ENCODE results near the gene PCBP1.
A peak's percentile ranks its signal among the peaks of the same experiment; 100 is the strongest.
"Not testable (repeated sequence)": the region's sequence is repeated elsewhere in the genome, so short reads cannot be mapped to it uniquely, and the experiment has no call there.

PCBP1 gene

GRCh38 chr2:70083344-70084156 lies 3.7 kb upstream of the PCBP1 start:
- no peak for DNase-seq

DNA sequence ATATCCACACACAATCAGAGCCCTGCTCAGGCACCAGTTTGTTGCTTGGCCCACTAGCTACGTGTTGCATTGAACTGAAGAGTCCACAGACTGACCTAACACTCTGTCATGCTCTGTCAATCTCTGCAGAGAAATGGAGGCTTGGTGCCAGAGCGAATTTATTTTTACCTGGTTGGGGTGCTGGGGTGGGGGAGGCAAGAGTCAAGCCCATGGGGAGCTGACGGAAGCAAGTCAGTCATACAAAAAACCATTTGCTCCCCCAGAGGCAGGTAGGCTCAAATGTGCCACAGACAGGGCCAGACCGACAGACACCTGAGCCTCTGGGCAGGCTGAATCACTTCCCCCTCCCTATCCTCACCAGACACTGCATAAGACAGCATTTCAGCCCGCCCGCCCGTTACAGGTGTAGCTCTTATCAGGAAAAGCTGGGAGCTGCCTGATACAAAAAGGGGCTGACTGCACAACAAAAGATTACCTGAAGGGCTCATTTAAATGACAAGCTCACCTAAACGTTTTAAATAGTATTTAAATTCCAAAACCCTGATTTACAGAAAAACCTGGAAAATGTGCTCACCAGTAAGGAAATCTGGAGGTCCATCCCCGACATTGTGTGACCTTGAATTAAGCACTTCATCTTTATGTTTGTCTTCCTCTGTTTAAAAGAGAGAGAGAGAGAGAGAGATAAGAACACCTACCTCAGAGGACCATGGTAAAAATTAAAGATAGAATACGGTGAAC lies 2.1 kb upstream of the PCBP1 start:
- DNase-seq, result no peak

DNA sequence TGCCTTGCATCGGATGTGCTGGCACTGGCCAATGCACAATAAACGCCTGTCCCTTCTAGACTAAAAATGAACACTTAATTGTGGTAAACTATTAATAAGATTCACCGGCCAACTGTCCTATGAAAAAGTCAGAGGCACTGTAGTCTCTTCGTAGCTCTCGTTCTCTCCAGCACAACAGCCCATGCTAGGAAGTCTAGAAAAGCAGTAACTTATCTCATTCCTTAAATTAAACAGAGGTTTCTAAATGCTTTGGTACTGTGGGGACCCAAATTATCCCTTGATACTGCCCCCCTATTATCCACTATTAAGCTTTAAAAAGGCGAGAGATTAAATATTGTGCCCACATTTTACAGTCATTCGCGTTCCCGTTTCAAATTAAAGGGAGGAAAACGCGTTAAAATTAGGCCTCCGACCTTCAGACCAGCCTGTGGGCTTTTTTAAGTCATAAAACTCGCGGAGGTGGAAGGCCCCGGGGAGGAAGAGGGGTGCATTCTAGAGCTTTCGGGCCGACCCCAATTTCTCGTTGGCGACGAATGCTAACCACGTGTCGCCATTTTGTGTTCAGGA lies 1.5 kb upstream of the PCBP1 start:
- DNase-seq, result peak in 1 of 2 experiments; percentile 25

DNA sequence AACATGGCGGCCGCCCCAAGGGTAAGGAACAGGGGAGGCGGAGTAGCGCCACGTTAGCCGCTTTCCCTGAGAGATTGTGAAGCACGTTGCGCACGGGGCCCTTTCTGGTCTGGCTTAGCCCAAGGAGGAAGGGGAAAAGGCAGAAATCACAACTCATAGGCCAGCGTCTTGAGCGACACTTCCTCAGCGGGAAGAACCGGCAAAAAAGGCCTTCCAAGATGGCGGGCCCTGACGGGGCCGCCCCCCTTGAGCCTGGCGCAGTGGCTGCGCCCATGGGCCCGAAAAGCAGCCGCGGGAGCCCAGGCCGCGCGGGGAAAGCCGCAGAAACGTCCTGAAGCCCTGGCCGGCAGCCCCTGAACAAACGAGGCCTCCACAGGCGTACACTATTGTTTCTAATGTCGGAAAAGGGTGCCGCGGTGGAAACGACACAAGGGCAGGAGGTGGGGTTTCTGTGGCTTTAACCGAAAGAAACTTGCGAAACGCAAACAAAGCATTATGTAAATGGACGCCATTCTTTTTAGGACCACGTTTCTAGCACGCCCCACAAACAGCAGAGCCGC lies 919 bp upstream of the PCBP1 start:
- DNase-seq, result peak; percentile 80 to 81

DNA sequence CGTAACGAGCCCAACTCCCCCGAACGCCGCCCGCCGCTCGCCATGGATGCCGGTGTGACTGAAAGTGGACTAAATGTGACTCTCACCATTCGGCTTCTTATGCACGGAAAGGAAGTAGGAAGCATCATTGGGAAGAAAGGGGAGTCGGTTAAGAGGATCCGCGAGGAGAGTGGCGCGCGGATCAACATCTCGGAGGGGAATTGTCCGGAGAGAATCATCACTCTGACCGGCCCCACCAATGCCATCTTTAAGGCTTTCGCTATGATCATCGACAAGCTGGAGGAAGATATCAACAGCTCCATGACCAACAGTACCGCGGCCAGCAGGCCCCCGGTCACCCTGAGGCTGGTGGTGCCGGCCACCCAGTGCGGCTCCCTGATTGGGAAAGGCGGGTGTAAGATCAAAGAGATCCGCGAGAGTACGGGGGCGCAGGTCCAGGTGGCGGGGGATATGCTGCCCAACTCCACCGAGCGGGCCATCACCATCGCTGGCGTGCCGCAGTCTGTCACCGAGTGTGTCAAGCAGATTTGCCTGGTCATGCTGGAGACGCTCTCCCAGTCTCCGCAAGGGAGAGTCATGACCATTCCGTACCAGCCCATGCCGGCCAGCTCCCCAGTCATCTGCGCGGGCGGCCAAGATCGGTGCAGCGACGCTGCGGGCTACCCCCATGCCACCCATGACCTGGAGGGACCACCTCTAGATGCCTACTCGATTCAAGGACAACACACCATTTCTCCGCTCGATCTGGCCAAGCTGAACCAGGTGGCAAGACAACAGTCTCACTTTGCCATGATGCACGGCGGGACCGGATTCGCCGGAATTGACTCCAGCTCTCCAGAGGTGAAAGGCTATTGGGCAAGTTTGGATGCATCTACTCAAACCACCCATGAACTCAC lies 673 bp downstream of the PCBP1 start:
- DNase-seq, result peak in 1 of 2 experiments; percentile 40

DNA sequence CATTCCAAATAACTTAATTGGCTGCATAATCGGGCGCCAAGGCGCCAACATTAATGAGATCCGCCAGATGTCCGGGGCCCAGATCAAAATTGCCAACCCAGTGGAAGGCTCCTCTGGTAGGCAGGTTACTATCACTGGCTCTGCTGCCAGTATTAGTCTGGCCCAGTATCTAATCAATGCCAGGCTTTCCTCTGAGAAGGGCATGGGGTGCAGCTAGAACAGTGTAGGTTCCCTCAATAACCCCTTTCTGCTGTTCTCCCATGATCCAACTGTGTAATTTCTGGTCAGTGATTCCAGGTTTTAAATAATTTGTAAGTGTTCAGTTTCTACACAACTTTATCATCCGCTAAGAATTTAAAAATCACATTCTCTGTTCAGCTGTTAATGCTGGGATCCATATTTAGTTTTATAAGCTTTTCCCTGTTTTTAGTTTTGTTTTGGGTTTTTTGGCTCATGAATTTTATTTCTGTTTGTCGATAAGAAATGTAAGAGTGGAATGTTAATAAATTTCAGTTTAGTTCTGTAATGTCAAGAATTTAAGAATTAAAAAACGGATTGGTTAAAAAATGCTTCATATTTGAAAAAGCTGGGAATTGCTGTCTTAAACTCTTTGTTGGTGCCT lies 1.4 kb downstream of the PCBP1 start:
- DNase-seq, result no peak

DNA sequence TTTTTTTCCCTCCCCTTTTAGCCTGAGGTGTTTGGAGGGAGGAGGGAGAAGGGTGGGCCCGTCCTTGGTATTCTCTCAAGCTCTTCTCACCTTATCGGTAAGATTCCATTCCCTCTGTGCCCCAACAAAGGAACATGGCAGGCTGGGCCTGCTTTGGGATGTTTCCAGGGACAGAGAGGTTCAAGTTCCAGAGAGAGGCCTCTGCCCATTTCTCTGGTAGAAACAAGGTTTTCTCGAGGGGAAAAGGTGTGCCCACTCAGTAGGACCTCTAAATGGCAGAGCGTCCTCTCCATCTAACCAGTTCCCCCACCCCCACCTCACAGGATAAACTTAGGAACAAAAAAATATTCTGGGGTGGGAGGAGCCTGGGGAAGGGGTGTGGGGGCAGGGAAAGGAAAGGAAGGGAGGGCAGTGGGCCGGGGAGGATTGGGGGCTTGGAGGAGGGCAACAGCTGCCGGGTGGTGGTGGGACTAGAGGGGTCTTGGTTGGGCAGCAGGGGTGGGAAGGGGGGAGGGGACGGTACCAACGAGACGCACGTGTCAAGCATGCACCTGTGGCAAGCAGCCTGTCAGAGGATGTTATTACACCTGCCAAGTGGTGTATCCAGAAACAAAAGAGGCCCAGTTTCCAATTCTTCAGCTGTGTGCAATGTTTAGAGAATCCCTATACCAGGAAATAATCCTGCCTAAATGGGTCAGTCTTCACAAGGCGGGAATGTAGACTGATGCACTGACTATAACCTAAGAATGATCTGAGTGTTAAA lies 2.1 kb downstream of the PCBP1 start:
- DNase-seq, result no peak

DNA sequence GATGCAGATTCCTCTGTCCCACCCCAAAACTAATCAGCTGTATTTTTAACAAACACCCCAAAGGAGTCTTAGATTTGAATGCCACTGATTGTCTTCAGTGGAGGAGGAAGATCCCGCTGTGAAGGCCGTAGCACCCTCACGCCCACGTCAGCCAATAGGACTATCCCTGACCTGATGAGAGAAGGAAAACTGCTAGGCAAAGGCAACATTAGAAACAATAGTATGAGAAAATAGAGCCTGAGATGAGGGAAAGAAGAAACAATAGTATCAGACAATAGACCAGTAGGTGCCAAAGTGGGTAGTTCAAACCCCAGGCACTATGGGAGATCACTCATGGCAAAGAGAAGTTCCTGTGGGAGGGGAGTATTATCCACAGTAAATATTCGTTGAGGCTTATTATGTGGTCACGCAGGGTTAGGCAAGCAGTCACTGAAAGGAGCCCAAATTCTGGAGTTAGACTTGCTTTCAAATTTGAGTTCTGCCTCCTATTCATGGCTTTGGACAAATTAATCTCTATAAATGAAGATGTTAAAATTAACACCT lies 2.8 kb downstream of the PCBP1 start:
- no peak for DNase-seq

GRCh38 chr2:70090706-70091334 lies 3.5 kb downstream of the PCBP1 start:
- no peak for DNase-seq

DNA sequence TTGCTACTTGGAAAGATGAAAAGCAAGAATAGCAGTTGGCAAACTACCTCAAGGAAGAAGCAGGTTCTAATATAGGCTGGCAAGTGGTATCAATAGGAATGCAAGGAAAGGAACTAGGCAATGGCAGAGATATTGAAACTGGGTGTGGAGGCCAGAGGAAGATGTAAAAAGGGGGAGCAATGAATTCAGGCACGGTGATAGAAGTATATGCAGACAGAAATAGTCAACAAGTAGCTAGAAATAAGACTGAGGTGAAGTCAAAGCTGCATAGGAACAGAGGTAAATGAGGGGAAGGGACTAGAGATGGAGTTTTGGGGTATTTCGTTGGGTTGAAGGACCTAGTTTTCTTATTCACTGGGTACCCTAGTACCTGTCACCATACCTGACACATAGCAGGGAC lies 4.1 kb downstream of the PCBP1 start:
- DNase-seq, result no peak

DNA sequence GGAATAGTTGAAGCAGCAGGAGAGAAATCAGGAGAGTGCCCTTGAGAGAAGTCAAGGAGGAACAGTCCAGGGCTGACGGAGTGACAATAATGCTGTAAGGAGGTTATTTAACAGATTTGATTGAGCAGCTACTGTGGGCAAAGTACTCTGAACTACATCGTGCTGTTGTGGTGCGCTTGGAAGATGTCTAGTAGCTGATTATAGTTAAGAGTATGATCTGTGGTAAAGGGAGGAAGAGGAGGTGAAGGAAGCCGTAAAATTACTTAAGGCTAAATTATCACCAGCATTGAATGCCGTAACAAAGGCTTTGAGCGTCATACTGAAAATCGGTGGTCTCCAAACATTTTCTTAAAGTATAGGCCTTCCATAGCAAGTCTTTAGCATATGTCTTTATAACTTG lies 4.5 kb downstream of the PCBP1 start:
- DNase-seq, result no peak

DNA sequence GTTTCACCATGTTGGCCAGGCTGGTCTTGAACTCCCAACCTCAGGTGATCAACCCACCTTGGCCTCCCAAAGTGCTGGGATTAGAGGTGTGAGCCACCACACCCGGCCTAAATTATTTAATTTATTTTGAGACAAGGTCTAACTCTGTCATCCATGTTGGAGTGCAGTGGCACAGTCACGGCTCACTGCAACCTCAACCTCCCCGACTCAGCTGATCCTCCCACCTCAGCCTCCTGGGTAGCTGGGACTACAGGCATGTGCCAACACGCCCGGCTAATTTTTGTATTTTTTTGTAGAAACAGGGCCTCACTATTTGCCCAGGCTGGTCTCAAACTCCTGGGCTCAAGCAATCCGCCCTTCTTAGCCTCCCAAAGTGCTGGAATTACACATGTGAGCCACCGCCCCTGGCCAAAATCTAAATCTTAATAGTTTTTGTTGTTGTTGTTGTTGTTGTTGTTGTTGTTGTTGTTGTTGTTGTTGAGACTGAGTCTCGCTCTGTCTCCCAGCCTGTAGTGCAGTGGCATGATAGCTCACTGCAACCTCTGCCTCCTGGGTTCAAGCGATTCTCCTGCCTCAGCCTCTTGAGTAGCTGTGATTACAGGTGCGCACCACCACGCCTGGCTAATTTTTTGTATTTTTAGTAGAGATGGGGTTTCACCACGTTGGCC lies 5.4 kb downstream of the PCBP1 start:
- DNase-seq, result not testable (repeated sequence)

GRCh38 chr2:70094171-70094977 lies 7.1 kb downstream of the PCBP1 start:
- DNase-seq, result no peak

GRCh38 chr2:70094978-70095719 lies 7.9 kb downstream of the PCBP1 start:
- peak; percentile 97 to 98 for DNase-seq

- no peak for DNase-seq
These were observed 8.7 kb downstream of the PCBP1 start for GRCh38 chr2:70095720-70096670.

DNA sequence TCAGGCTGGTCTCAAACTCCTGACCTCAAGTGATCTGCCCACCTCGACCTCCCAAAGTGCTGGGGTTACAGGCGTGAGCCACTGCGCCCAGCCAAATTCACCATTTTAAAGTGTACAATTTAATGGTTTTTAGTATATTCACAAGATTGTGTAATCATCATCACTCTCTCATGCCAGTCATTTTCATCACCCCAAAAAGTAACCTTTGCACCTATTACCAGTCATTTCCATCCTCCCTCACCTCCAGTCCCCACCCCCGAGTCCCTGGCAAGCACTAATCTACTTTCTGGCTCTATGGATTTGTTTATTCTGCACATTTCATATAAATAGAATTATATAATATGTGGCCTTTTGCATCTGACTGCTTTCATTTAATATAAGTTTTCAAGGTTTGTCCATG lies 10.8 kb downstream of the PCBP1 start:
- no peak for DNase-seq

DNA sequence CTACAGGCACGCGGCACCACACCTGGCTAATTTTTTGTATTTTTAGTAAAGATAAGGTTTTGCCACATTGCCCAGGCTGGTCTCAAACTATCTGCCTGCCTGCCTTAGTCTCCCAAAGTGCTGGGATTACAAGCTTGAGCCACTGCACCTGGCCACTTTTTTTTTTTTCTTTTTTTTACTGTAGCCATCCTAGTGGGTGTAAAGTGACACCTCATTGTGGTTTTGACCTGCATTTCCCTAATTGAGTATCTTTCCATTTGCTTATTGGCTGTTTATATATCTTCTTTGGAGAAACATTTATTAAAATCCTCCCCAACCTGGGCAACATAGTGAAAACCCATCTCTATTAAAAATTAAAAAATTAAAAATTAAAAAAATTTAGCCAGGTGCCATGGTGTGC lies 12.0 kb downstream of the PCBP1 start:
- DNase-seq, result no peak

All from Kasumi-1 (cell line).